DOHH2 (cell line): ENCODE measurements around the gene KAT8.

Source experiments
- H3F3A ChIP-seq: fragments of 200-600 bp; sonication (generic), shearing (Covaris generic); 2 replicates; pipeline ENCODE4 v1.6.0; 2016; ENCODE audit warnings: antibody characterized with exemption, mild to moderate bottlenecking; ENCODE audit not compliant: control insufficient read depth, insufficient read depth
- H3K27ac ChIP-seq: fragments of 200-600 bp; sonication (generic); 2 replicates; pipeline ENCODE4 v1.5.1; 2014; ENCODE audit warnings: low read depth, mild to moderate bottlenecking, low read length, moderate library complexity
- H3K27me3 ChIP-seq: fragments of 200-600 bp; sonication (generic); 2 replicates; pipeline ENCODE4 v1.6.1; 2014; ENCODE audit warnings: mild to moderate bottlenecking, low read length, mixed read lengths; ENCODE audit not compliant: control insufficient read depth
- H3K36me3 ChIP-seq: fragments of 200-600 bp; sonication (generic); 2 replicates; pipeline ENCODE4 v1.6.1; 2014; ENCODE audit warnings: mild to moderate bottlenecking, low read length, moderate library complexity, mixed read lengths; ENCODE audit not compliant: control insufficient read depth
- H3K4me1 ChIP-seq: fragments of 200-600 bp; sonication (generic); 2 replicates; pipeline ENCODE4 v1.6.1; 2014; ENCODE audit warnings: mild to moderate bottlenecking, low read length, mixed read lengths; ENCODE audit not compliant: control insufficient read depth
- H3K4me2 ChIP-seq: fragments of 200-600 bp; sonication (generic); 2 replicates; pipeline ENCODE4 v1.6.0; 2014; ENCODE audit warnings: mild to moderate bottlenecking, low read length, moderate library complexity
- H3K4me3 ChIP-seq: fragments of 200-600 bp; sonication (generic); 2 replicates; pipeline ENCODE4 v1.5.1; 2014; ENCODE audit warnings: mild to moderate bottlenecking, low read length, mixed read lengths
- H3K79me2 ChIP-seq: fragments of 200-600 bp; sonication (generic); 2 replicates; pipeline ENCODE4 v1.6.1; 2014; ENCODE audit warnings: mild to moderate bottlenecking, low read length, mixed read lengths; ENCODE audit not compliant: control insufficient read depth
- H3K9me2 ChIP-seq: fragments of 200-600 bp; sonication (generic); replicated peaks from 2 replicates; pipeline ENCODE4 v1.6.1; 2014; ENCODE audit warnings: mild to moderate bottlenecking, low read length, mixed read lengths; ENCODE audit not compliant: control insufficient read depth
- H3K9me3 ChIP-seq: fragments of 200-600 bp; sonication (generic); 2 replicates; pipeline ENCODE4 v1.6.1; 2014; ENCODE audit warnings: antibody characterized with exemption, low read length, mixed read lengths; ENCODE audit not compliant: control insufficient read depth, insufficient read depth
- H4K20me1 ChIP-seq: fragments of 200-600 bp; sonication (generic); 2 replicates; pipeline ENCODE4 v1.6.0; 2014; ENCODE audit warnings: low read depth, mild to moderate bottlenecking, antibody characterized with exemption, low read length, moderate library complexity; ENCODE audit not compliant: control insufficient read depth, insufficient read depth
- CTCF ChIP-seq: fragments of 200-600 bp; sonication (generic); IDR thresholded peaks from one replicate; pipeline ENCODE4 v1.5.1; 2014; ENCODE audit warnings: antibody characterized with exemption, mild to moderate bottlenecking, low read depth, low read length; ENCODE audit not compliant: poor library complexity, severe bottlenecking
- EZH2phosphoT487 ChIP-seq: fragments of 200-600 bp; sonication (generic); IDR thresholded peaks from 2 replicates; pipeline ENCODE4 v1.6.1; 2017; ENCODE audit warnings: borderline replicate concordance, mild to moderate bottlenecking, antibody characterized with exemption, low read length, moderate library complexity, mixed read lengths

Gene KAT8

GRCh38 chr16:31080756-31081419, 36.6 kb upstream of the KAT8 start:
- Histone ChIP-seq H3F3A (no peaks in the 10 kb centered on the region), H3K4me1 (peaks cover 4% of the 10 kb centered on the region; the same call in 1 of the 2 replicates), H3K27ac (no peak overlapping the region), H3K27me3 (no peaks in the 10 kb centered on the region), H3K9me2 (no peaks in the 10 kb centered on the region), H3K36me3 (peaks cover 88% of the 10 kb centered on the region), H3K9me3 (no peaks in the 10 kb centered on the region), H3K79me2 (peaks cover 54% of the 10 kb centered on the region), H3K4me3 (no peak overlapping the region), H3K4me2 (no peak overlapping the region), H4K20me1 (0 out of 2 replicates have a peak, but pooled peaks cover 4% of the 10 kb centered on the region)
- TF ChIP-seq CTCF (no peak), EZH2phosphoT487 (no peak)

GRCh38 chr16:31081428-31082351, 35.8 kb upstream of the KAT8 start:
- Histone ChIP-seq H3K4me2 (no peak overlapping the region), H3K27me3 (no peaks in the 10 kb centered on the region), H3K4me1 (peaks cover 3% of the 10 kb centered on the region; the same call in 1 of the 2 replicates), H3K9me2 (no peaks in the 10 kb centered on the region), H3K79me2 (peaks cover 46% of the 10 kb centered on the region), H3F3A (no peaks in the 10 kb centered on the region), H4K20me1 (0 out of 2 replicates have a peak, but pooled peaks cover 4% of the 10 kb centered on the region), H3K9me3 (no peaks in the 10 kb centered on the region), H3K36me3 (peaks cover 83% of the 10 kb centered on the region), H3K27ac (no peak overlapping the region), H3K4me3 (no peak overlapping the region)
- TF ChIP-seq CTCF (no peak), EZH2phosphoT487 (no peak)

GRCh38 chr16:31082368-31083045, 35.0 kb upstream of the KAT8 start:
- Histone ChIP-seq H3K27me3 (no peaks in the 10 kb centered on the region), H3K9me3 (no peaks in the 10 kb centered on the region), H4K20me1 (0 out of 2 replicates have a peak, but pooled peaks cover 4% of the 10 kb centered on the region), H3F3A (no peaks in the 10 kb centered on the region), H3K4me2 (no peak overlapping the region), H3K4me3 (no peak overlapping the region), H3K4me1 (peaks cover 3% of the 10 kb centered on the region; the same call in 1 of the 2 replicates), H3K79me2 (peaks cover 37% of the 10 kb centered on the region), H3K27ac (no peak overlapping the region), H3K9me2 (no peaks in the 10 kb centered on the region), H3K36me3 (peaks cover 75% of the 10 kb centered on the region)
- TF ChIP-seq CTCF (no peak), EZH2phosphoT487 (no peak)
